Measurements from ENCODE around the gene MLF2.
A peak's percentile ranks its signal among the peaks of the same experiment; 100 is the strongest.

Gene MLF2

DNA sequence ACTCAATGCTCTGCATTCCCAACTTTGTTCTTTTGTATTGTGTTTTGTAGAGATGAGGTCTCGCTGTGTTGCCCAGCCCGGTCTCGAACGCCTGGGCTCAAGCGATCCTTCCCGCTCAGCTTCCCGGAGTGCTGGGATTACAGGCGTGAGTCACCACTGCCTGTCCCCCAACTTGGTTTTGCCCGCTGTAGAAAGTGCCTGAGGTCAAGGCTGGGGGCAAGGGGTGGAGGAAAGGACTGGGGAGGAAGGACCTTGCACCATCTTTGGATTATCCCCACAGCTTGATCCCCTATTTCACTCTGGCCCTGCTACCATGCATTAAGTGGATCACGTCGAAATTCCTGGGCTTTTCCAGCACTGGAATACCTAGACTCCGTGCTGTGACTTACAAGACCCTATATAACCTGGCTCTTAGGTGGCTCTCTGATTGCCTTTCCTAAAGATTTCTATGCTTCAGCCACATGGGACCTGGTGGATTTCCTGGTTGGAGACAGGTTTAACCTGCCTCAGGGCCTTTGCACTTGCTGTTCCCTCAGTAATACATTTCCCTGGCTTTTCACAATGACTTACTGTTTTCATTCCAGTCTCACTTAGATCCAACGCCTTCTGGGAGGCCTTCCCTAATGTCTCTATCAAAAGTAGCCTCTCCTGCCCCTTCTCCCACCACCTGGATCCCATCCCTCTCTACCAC lies 51.7 kb downstream of the MLF2 start:
- H3K27ac Mint-ChIP-seq = no peak overlapping the region
- H3K4me3 Mint-ChIP-seq = peak overlapping the region; percentile 85
- H3K9me3 Mint-ChIP-seq (ENCODE audit: low read depth) = no peaks in the 10 kb centered on the region
- H3K4me1 Mint-ChIP-seq (ENCODE audit: low read depth) = peaks cover 21% of the 10 kb centered on the region
- peaks cover 34% of the 10 kb centered on the region for H3K27me3 Mint-ChIP-seq
- H3K36me3 Mint-ChIP-seq = no peaks in the 10 kb centered on the region

DNA sequence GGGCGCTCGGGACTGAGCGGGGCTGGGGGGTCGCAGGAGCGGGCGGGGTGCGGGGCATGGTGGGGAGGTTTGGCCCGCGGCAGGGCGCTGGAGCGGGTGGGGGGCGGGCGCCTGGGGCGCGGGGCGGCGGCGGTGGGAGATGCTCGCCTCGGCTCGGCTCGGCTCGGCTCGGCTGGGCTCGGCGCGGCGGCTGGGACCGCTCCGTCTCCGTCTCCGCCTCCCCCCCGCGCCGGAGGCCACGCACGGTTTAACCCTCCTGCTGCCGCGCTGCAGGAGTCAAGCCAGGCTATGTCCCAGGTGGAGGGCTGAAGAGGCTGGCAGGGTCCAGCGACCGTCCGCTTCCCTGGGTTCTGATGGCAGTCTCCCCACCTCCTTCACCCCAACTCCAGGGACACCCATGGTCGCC lies 52.3 kb downstream of the MLF2 start, which contains the start of gene PIANP:
PIANP (minus strand) TSS at position 170 of the 406 bp plus-strand sequence. CDS start 2,754 bp downstream, outside the sequence.
- no peak within 1 kb of the TSS for H3K27ac Mint-ChIP-seq
- peaks cover 21% of the 10 kb centered on the region for H3K4me1 Mint-ChIP-seq (ENCODE audit: low read depth)
- peak within 1 kb of the TSS; percentile 85 for H3K4me3 Mint-ChIP-seq
- H3K9me3 Mint-ChIP-seq (ENCODE audit: low read depth) = no peaks in the 10 kb centered on the region
- H3K36me3 Mint-ChIP-seq = no peaks in the 10 kb centered on the region
- peaks cover 34% of the 10 kb centered on the region for H3K27me3 Mint-ChIP-seq

DNA sequence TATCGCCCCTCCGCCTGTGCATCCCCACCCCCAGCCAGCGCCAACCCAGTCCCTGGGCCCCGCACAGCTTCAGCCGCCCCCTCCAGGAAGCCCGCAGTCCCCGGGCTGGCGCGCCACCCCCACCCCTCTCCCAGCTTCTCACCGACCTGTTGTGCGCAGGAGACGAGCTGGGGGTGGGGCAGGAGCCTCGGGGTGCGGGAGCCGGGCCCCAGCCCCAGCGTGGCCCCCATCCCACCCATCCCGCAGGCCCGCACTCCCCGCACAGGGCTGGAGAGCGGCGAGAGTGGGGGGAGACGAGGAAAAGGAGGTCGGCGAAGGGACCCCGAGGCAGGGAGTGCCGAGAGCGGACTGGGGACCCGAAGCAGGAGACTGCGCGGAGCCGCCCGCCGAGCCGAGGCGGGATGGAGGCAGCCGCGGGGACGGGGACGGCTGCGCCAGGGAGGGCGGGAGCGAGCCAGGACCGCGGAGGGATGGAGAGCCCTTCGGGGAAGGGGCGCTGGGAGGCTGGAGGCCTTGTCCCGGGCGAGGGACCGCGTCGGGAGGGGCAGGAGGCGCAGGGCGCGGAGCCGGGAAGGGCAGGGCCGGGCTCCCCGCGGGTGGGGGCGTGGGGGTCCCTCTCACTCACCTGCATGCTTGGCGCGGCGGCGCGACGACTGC lies 52.8 kb downstream of the MLF2 start:
- Mint-ChIP-seq H3K4me1 (ENCODE audit: low read depth) (peaks cover 21% of the 10 kb centered on the region), H3K36me3 (no peaks in the 10 kb centered on the region), H3K4me3 (peak overlapping the region; percentile 70), H3K9me3 (ENCODE audit: low read depth) (no peaks in the 10 kb centered on the region), H3K27me3 (peaks cover 33% of the 10 kb centered on the region), H3K27ac (no peak overlapping the region)

DNA sequence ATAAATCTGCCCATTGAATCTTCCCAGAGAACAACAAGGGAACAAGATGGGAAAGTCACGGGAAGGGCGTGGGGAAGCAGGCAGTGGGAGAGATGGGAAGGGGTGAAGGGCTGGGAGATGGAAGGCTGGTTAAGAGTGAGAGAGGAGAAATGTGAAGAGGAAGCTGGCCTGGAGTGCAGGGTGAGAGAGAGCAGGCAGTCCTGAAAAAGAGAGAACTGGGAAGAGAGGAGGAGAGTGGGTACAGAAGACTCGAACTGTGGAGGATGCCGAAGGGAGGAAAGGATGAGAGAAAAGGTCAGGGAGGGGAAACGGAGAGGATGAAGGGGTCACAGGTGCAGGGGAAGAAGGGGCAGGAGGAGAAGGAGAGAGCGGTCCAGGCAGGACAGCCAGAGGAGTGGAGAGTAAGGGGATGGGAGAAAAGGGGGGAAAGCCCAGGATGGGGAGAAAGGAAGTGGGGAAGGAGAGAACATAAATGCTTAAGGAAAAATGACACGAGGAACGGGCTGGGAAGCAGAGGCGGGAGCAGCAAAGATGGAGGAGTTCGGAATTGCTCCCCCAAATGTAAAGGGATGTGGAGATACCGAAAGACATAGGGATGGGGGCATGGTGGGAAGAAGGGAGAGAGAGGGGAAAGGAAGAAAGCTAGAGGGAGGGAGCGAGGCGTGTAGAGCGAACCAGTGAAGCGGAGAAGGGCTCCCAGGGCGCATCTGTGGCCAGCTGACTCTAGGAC lies 53.5 kb downstream of the MLF2 start:
- Mint-ChIP-seq H3K4me3 (peak overlapping the region; percentile 70), H3K27me3 (peaks cover 30% of the 10 kb centered on the region), H3K9me3 (ENCODE audit: low read depth) (no peaks in the 10 kb centered on the region), H3K27ac (no peak overlapping the region), H3K36me3 (no peaks in the 10 kb centered on the region), H3K4me1 (ENCODE audit: low read depth) (peaks cover 21% of the 10 kb centered on the region)

DNA sequence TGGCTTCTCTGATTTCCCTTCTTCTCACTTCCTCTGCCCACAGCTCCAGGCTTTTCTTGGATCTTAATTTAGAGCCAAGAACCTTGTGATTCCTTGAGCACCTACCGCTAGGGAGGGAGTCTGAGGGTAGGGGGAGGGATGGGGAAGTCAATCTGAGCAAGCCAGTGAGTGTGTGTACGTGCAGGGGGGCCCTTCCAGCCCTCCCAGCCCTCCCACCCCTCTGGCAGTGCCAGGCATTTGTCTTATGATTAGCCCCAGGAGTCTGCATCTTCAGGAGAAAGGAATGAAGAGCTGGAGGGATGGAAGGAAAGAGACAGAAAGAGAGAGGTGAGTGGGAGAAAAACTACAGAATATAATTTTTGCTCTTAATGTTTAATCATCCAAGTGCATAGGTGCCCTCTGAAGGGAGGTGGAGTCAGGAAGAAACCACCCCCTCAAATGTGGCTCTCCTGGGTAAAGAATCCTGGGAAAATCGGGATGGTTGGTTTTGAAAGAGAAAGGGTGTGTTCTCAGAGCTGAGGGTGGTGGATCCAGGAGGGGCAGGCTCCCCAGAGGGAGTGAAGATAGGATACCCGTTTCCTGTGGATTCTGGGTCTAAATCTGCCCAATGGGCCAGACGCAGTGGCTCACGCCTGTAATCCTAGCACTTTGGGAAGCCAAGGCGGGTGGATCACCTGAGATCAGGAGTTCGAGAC lies 54.4 kb downstream of the MLF2 start:
- peaks cover 24% of the 10 kb centered on the region for H3K27me3 Mint-ChIP-seq
- H3K36me3 Mint-ChIP-seq = no peaks in the 10 kb centered on the region
- H3K4me3 Mint-ChIP-seq = peak overlapping the region; percentile 70
- no peak overlapping the region for H3K27ac Mint-ChIP-seq
- H3K9me3 Mint-ChIP-seq (ENCODE audit: low read depth) = no peaks in the 10 kb centered on the region
- H3K4me1 Mint-ChIP-seq (ENCODE audit: low read depth) = peaks cover 21% of the 10 kb centered on the region

Data from activated naive CD8-positive, alpha-beta T cell (primary cell).